ENCODE results near the gene TMEM125.

TMEM125 gene

GRCh38 chr1:43274804-43275180 is 5.0 kb downstream of the TMEM125 start:
- DNase-seq: no peak

- DNase-seq: no peak
These were observed 6.2 kb downstream of the TMEM125 start for GRCh38 chr1:43275826-43276620.

- DNase-seq: no peak
These were observed 6.9 kb downstream of the TMEM125 start for GRCh38 chr1:43276673-43277072.

- DNase-seq: no peak
These were observed 7.5 kb downstream of the TMEM125 start for GRCh38 chr1:43277116-43277876.

GRCh38 chr1:43279161-43279560 is 9.4 kb downstream of the TMEM125 start:
- no peak for DNase-seq

- no peak for DNase-seq
These were observed 9.9 kb downstream of the TMEM125 start for GRCh38 chr1:43279666-43280065.

GRCh38 chr1:43280692-43281091 is 10.9 kb downstream of the TMEM125 start:
- DNase-seq: no peak

GRCh38 chr1:43282220-43283195 is 12.7 kb downstream of the TMEM125 start:
- DNase-seq: peak in 1 of 2 donors; percentile 30

- no peak for DNase-seq
These were observed 14.3 kb downstream of the TMEM125 start for GRCh38 chr1:43284065-43284464.

GRCh38 chr1:43284546-43285110 is 14.8 kb downstream of the TMEM125 start:
- peak in 1 of 2 donors; percentile 25 for DNase-seq

- no peak for DNase-seq
These were observed 15.6 kb downstream of the TMEM125 start, which contains the start of gene C1orf210 for GRCh38 chr1:43285269-43285990. Gene C1orf210 (minus strand): TSS chr1:43285581. CDS start chr1:43283270, 2,311 bp downstream.

- DNase-seq: no peak
These were observed 16.3 kb downstream of the TMEM125 start for GRCh38 chr1:43286115-43286514.

- no peak for DNase-seq
These were observed 16.8 kb downstream of the TMEM125 start for GRCh38 chr1:43286533-43286932.

GRCh38 chr1:43288058-43288784 is 18.4 kb downstream of the TMEM125 start:
- DNase-seq: no peak

GRCh38 chr1:43288785-43289706 is 19.3 kb downstream of the TMEM125 start:
- DNase-seq: no peak

GRCh38 chr1:43292216-43292615 is 22.4 kb downstream of the TMEM125 start:
- no peak for DNase-seq

GRCh38 chr1:43292679-43293078 is 22.9 kb downstream of the TMEM125 start:
- DNase-seq: no peak

- DNase-seq: no peak
These were observed 23.4 kb downstream of the TMEM125 start for GRCh38 chr1:43293176-43293575.

GRCh38 chr1:43293896-43294760 is 24.3 kb downstream of the TMEM125 start:
- peak; percentile 25 to 61 for DNase-seq
